Activated T-helper 1 cell treated with Interleukin-2 at 50 U/mL for 16 hours (primary cell): ENCODE results near the gene MMS19.
"Not testable (repeated sequence)": the region's sequence is repeated elsewhere in the genome, so short reads cannot be mapped to it uniquely, and the experiment has no call there.

Experiments used
- DNase-seq: peaks from one replicate; pipeline ENCODE4 v3.0.0-alpha.2; 2020; ENCODE audit warnings: low read depth

MMS19 gene

DNA sequence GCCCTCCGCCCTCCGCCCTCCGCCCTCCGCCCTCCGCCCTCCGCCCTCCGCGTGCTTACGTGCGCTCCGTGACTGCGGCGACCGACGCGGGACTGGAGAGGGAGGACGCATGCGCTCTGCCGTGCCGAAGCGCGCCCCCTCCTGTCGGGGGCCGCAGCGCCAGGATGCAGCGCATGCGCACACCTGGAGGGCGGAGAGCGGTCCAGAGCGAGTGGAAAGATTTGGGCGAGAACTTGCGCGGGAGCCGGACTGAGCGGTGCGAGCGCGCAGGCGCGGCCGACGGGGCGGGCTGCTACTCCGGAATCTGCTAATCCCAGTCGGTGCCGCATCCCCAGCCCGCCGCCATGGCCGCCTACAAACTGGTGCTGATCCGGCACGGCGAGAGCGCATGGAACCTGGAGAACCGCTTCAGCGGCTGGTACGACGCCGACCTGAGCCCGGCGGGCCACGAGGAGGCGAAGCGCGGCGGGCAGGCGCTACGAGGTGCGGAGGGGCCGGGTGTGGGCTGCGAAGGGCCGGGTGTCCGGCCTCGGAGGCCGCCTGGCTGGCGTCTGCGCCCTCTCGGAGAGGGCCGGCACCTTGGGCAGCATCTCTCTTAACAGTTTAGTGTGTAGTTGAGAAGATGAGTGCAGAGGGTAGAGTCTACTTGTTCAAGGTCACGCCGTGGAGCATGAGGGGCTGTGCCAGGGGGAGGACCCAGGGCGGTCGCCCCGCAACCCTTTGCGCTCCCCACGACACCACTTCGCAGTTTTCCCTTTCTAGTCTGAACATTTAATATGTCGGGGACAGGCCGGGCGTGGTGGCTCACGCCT is 72.1 kb downstream of the MMS19 start, which contains the start of gene PGAM1:
PGAM1 (plus strand) TSS at position 228 of the 812 bp plus-strand sequence; CDS start at position 345, 117 bp downstream.
- DNase-seq = peak; percentile 95

DNA sequence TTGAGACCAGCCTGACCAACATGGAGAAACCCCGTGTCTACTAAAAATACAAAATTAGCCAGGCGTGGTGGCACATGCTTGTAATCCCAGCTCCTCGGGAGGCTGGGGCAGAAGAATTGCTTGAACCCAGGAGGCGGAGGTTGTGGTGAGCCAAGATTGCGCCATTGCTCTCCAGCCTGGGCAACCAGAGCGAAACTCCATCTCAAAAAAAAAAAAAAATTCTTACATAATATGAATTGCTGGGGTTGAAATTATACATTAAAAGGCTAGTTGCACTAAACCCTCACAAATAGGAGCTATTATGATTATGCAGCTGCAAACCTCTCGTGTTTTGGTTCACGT is 74.5 kb downstream of the MMS19 start:
- not testable (repeated sequence) for DNase-seq

DNA sequence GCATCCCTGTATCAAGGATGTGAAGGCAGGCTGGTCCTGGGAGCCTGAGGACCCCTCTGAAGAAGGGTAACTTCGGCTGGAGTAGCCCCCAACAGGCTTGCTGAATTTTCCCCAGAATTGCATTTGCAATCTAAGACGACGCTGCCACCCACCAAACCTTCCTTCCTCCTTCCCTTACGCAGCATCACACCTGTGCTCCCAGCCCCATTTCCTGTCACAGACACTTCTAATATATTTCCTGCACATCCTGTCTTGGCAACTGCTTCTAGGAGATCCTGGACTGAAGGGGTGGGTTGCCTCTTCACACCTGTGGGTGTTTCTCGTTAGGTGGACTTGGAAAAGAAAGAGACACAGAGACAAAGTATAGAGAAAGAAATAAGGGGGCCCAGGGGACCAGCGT is 81.7 kb downstream of the MMS19 start:
- DNase-seq = no peak

DNA sequence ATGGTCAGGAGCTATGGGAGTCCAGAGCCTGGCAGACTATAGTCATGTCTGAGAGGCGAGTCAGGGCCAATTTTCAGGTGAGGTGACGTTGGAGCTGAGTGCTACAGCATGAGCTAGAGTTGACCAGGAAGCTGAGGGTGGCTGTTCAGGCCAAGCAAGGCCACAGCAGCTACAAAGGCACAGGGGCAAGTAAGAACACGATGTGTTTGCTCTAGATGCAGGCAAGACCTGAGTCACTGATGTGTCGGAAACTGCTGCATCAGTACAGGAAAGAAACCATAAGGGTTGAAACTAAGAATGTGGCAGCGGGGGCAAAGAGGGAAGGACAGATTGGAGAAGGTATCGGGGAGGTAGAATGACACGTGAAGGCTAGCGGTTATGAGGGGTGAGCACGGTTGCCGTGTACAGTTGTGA is 85.3 kb downstream of the MMS19 start:
- DNase-seq = no peak

DNA sequence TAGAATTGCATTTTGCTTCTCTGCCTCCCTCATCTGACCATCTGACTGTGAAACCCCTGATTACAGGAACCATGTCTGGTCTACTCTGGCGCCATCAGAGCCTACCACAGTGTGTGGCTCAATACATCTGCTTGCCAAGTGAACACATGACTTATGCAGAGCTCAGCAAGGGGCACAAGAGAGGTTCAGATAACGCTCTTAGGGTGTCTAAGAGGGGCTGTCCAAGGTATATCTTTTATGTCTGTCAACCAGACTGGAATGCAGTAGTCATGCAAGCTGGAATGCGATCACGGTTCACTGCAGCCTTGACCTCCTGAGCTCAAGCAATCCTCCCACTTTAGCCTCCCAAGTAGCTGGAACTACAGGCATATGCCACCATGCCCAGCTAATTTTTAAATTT is 86.8 kb downstream of the MMS19 start:
- DNase-seq = no peak

DNA sequence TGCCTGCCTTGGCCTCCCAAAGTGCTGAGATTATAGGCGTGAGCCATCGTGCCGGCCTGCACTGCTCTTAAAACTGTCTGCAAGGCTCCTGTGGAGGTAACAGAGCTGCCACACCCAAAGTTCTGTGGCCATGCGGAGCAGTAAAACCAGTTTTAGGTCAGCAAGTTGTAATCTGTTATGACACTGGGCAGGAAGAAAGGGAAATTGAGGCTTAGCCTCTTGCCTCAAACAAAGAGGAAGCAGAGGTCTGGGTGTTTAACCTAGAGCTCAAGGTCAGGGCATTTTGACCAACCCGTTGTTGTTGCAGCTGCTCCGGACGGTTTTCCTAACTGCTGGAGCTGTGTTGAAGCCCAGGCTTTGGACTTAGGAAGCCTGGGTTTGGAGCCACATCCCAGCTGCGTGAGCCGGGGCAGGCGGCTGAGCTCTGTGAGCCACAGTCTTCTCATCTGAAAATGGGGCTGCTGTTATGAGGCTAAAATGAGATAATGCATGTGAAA is 89.7 kb downstream of the MMS19 start:
- no peak for DNase-seq
